H9 (cell line): ENCODE data around the gene WNT3A. TPM values are rescaled to one million over a fixed set of nuclear protein-coding genes. Genes with fewer than 3 reads are reported as not detected.

ENCODE experiments used
- DNase-seq: peaks from one replicate; pipeline ENCODE4 v3.0.0-alpha.2; 2017
- H2AFZ ChIP-seq: one replicate; pipeline ENCODE4 v1.6.1; 2013; ENCODE audit warnings: mild to moderate bottlenecking, low read length, control low read depth, moderate library complexity
- H2AK5ac ChIP-seq: 2 replicates; pipeline ENCODE4 v1.6.1; 2013; ENCODE audit warnings: low read length, control low read depth, mixed read lengths; ENCODE audit not compliant: insufficient read length
- H2BK120ac ChIP-seq: one replicate; pipeline ENCODE4 v1.6.1; 2013; ENCODE audit warnings: low read depth, mild to moderate bottlenecking, low read length, control low read depth, inconsistent platforms; ENCODE audit not compliant: poor library complexity, severe bottlenecking
- H2BK12ac ChIP-seq: 2 replicates; pipeline ENCODE4 v1.6.1; 2013; ENCODE audit warnings: low read length, control low read depth, mixed read lengths, low read depth; ENCODE audit not compliant: insufficient read length
- H2BK15ac ChIP-seq: 2 replicates; pipeline ENCODE4 v1.6.1; 2013; ENCODE audit warnings: low read depth, low read length, control low read depth
- H2BK20ac ChIP-seq: one replicate; pipeline ENCODE4 v1.6.1; 2013; ENCODE audit warnings: low read depth, mild to moderate bottlenecking, low read length, control low read depth, inconsistent platforms; ENCODE audit not compliant: poor library complexity, severe bottlenecking
- H2BK5ac ChIP-seq: 2 replicates; pipeline ENCODE4 v1.6.1; 2013; ENCODE audit warnings: low read length, control low read depth, mixed read lengths; ENCODE audit not compliant: insufficient read length
- H3K14ac ChIP-seq: 2 replicates; pipeline ENCODE4 v1.6.1; 2013; ENCODE audit warnings: low read length, control low read depth; ENCODE audit not compliant: insufficient read depth
- H3K18ac ChIP-seq: 2 replicates; pipeline ENCODE4 v1.6.1; 2013; ENCODE audit warnings: low read depth, mild to moderate bottlenecking, mixed read lengths, low read length, control low read depth; ENCODE audit not compliant: insufficient read length
- H3K23ac ChIP-seq: 2 replicates; pipeline ENCODE4 v1.6.1; 2013; ENCODE audit warnings: low read length, control low read depth, mixed read lengths, low read depth; ENCODE audit not compliant: insufficient read length
- H3K23me2 ChIP-seq: 2 replicates; pipeline ENCODE4 v1.6.1; 2013; ENCODE audit warnings: low read depth, mild to moderate bottlenecking, mixed read lengths, low read length, control low read depth; ENCODE audit not compliant: insufficient read length, poor library complexity, severe bottlenecking
- H3K27ac ChIP-seq: 2 replicates; pipeline ENCODE4 v1.5.1; 2013; ENCODE audit warnings: low read length, control low read depth, mixed read lengths, low read depth; ENCODE audit not compliant: insufficient read length
- H3K27me3 ChIP-seq: 2 replicates; pipeline ENCODE4 v1.6.1; 2013; ENCODE audit warnings: low read length, control low read depth, inconsistent platforms; ENCODE audit not compliant: insufficient read depth
- H3K4ac ChIP-seq: 2 replicates; pipeline ENCODE4 v1.6.1; 2013; ENCODE audit warnings: low read depth, mild to moderate bottlenecking, control low read depth, inconsistent platforms, low read length, moderate library complexity
- H3K4me1 ChIP-seq: 2 replicates; pipeline ENCODE4 v1.6.1; 2013; ENCODE audit warnings: low read length, control low read depth, inconsistent platforms; ENCODE audit not compliant: insufficient read depth
- H3K4me2 ChIP-seq: 2 replicates; pipeline ENCODE4 v1.6.1; 2013; ENCODE audit warnings: low read length, control low read depth, mixed read lengths; ENCODE audit not compliant: insufficient read length, insufficient read depth
- H3K56ac ChIP-seq: 2 replicates; pipeline ENCODE4 v1.6.1; 2013; ENCODE audit warnings: low read depth, mild to moderate bottlenecking, mixed read lengths, low read length, control low read depth; ENCODE audit not compliant: insufficient read length
- H3K79me1 ChIP-seq: 2 replicates; pipeline ENCODE4 v1.6.1; 2013; ENCODE audit warnings: low read depth, mild to moderate bottlenecking, moderate library complexity, low read length, control low read depth, inconsistent platforms; ENCODE audit not compliant: insufficient read depth, poor library complexity, severe bottlenecking
- H3K79me2 ChIP-seq: 2 replicates; pipeline ENCODE4 v1.6.1; 2013; ENCODE audit warnings: low read length, control low read depth, inconsistent platforms; ENCODE audit not compliant: insufficient read depth
- H3K9ac ChIP-seq: 2 replicates; pipeline ENCODE4 v1.6.1; 2013; ENCODE audit warnings: low read length, control low read depth, mixed read lengths; ENCODE audit not compliant: insufficient read length; ENCODE audit errors: extremely low read depth
- H3K9me3 ChIP-seq: one replicate; pipeline ENCODE4 v1.6.1; 2013; ENCODE audit warnings: low read depth, low read length, inconsistent platforms; ENCODE audit not compliant: control insufficient read depth
- H3T11ph ChIP-seq: one replicate; pipeline ENCODE4 v1.6.1; 2013; ENCODE audit warnings: mild to moderate bottlenecking, low read length, control low read depth, inconsistent platforms
- H4K20me1 ChIP-seq: one replicate; pipeline ENCODE4 v1.6.1; 2013; ENCODE audit not compliant: control insufficient read depth, insufficient read length, insufficient read depth
- H4K5ac ChIP-seq: 2 replicates; pipeline ENCODE4 v1.6.1; 2013; ENCODE audit warnings: low read depth, mild to moderate bottlenecking, mixed read lengths, low read length, control low read depth; ENCODE audit not compliant: insufficient read length
- H4K8ac ChIP-seq: replicated peaks from 2 replicates; pipeline ENCODE4 v1.6.1; 2013; ENCODE audit warnings: low read length, control low read depth, mixed read lengths, low read depth; ENCODE audit not compliant: insufficient read length
- H4K91ac ChIP-seq: 2 replicates; pipeline ENCODE4 v1.6.1; 2013; ENCODE audit warnings: low read depth, mild to moderate bottlenecking, moderate library complexity, mixed read lengths, low read length, control low read depth; ENCODE audit not compliant: insufficient read length
- H3K27ac Mint-ChIP-seq, 3 experiments: 2 replicates in 2 of 3; 3 replicates in 1 of 3; pipeline ENCODE4 v1.8.0; 2020 to 2021; ENCODE audit warnings: mixed read lengths in 3 of 3, mild to moderate bottlenecking in 1 of 3, moderate library complexity in 1 of 3
- H3K27me3 Mint-ChIP-seq: 2 replicates; pipeline ENCODE4 v1.8.0; 2021; ENCODE audit warnings: low read depth, mild to moderate bottlenecking, moderate library complexity, mixed read lengths
- H3K36me3 Mint-ChIP-seq, 3 experiments: 2 replicates in 2 of 3; 3 replicates in 1 of 3; pipeline ENCODE4 v1.8.0; 2020 to 2021; ENCODE audit warnings: low read depth in 3 of 3, mixed read lengths in 3 of 3; ENCODE audit not compliant: insufficient read depth in 1 of 3
- H3K4me1 Mint-ChIP-seq, 2 experiments: 2 replicates each; pipeline ENCODE4 v1.8.0; 2020; ENCODE audit warnings: mixed read lengths in 2 of 2
- H3K4me3 Mint-ChIP-seq, 2 experiments: 2 replicates in 1 of 2; 3 replicates in 1 of 2; pipeline ENCODE4 v1.8.0; 2020 to 2021; ENCODE audit warnings: mild to moderate bottlenecking in 2 of 2, mixed read lengths in 2 of 2, moderate library complexity in 1 of 2
- H3K9me3 Mint-ChIP-seq, 2 experiments: 2 replicates in 1 of 2; 3 replicates in 1 of 2; pipeline ENCODE4 v1.8.0; 2020; ENCODE audit warnings: mild to moderate bottlenecking in 2 of 2, mixed read lengths in 2 of 2, moderate library complexity in 1 of 2
- WGBS: extraction: QIAGEN DNeasy Blood & Tissue Kit; methylation state at CpG from one replicate; pipeline ENCODE4 v1.1.7; 2013; ENCODE audit warnings: missing lambda C conversion rate, low lambda C conversion rate, mixed read lengths; ENCODE audit not compliant: insufficient read length; ENCODE audit errors: extremely low coverage; 5-methylcytosine and 5-hydroxymethylcytosine counted together
- total RNA-seq: library from RNA; stranded (reverse); gene quantifications from 2 replicates; pipeline ENCODE4 v1.2.1, GENCODE V29; 2021
- TF ChIP-seq, protein P1 (sequence below): fragments of 200-600 bp; sonication (generic); conservative IDR thresholded peaks from 3 replicates; pipeline ENCODE4 v1.8.0; 2021; ENCODE audit warnings: antibody characterized with exemption, mild to moderate bottlenecking

Gene WNT3A
- total RNA-seq, 1 experiment from 2014 or later, result 0.17 TPM

DNA sequence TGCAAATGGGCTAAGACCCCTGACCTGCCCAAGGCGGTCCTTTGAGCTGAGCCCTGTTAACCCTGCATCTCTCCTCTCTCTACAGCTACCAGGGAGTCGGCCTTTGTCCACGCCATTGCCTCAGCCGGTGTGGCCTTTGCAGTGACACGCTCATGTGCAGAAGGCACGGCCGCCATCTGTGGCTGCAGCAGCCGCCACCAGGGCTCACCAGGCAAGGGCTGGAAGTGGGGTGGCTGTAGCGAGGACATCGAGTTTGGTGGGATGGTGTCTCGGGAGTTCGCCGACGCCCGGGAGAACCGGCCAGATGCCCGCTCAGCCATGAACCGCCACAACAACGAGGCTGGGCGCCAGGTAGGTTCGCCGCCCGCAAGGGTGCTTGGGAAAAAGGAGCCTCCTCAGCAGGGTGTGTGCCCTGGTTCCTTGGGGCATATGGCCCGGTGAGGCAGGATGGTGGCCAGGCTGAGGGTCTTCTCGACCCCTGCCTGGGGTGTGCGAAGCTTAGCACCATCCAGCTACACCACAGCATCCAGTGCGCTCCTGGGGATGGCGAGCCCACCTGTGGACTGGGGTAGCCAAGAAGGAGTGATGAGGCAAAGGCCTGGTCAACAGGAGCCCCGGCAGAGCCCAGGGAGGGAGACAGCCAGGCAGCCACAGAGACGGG is 43.9 kb downstream of the WNT3A start:
- Histone ChIP-seq H3K27me3 (peaks cover 14% of the 10 kb centered on the region; the same call in 1 of the 2 replicates), H2BK5ac (no peak overlapping the region), H3K9me3 (no peaks in the 10 kb centered on the region), H2AFZ (no peak overlapping the region), H2BK15ac (no peak overlapping the region), H4K8ac (no peak overlapping the region), H3K27ac (no peak overlapping the region), H4K20me1 (no peaks in the 10 kb centered on the region), H3K14ac (peak overlapping the region; percentile 31; the same call in 1 of the 2 replicates), H2BK120ac (no peak overlapping the region), H3K4me1 (no peaks in the 10 kb centered on the region; the same call in 1 of the 2 replicates), H3K4me2 (no peak overlapping the region), H2BK12ac (no peak overlapping the region), H3K23me2 (peaks cover 3% of the 10 kb centered on the region), H3K56ac (no peak overlapping the region), H3K9ac (no peak overlapping the region), H3T11ph (no peak overlapping the region), H3K4ac (no peak overlapping the region), H3K79me2 (no peaks in the 10 kb centered on the region), H4K91ac (no peak overlapping the region), H2AK5ac (no peak overlapping the region), H2BK20ac (no peak overlapping the region), H3K79me1 (no peaks in the 10 kb centered on the region), H3K23ac (no peak overlapping the region), H3K18ac (no peak overlapping the region), H4K5ac (no peak overlapping the region)
- no peaks in the 10 kb centered on the region; a peak in 1 of 7 replicates for H3K36me3 Mint-ChIP-seq
- H3K27me3 Mint-ChIP-seq, result peaks cover 95% of the 10 kb centered on the region
- DNase-seq, result no peak
- H3K4me3 Mint-ChIP-seq, result no peak overlapping the region; a peak in 1 of 5 replicates
- no CpG with 5 or more reads among the region's 30 CpGs for WGBS
- peaks cover 0 to 4% of the 10 kb centered on the region in 2 experiments; a peak in 1 of 4 replicates for H3K4me1 Mint-ChIP-seq
- no peak overlapping the region for H3K27ac Mint-ChIP-seq
- peaks cover 0 to 6% of the 10 kb centered on the region in 2 experiments; a peak in 2 of 5 replicates for H3K9me3 Mint-ChIP-seq
- TF ChIP-seq, protein P1, sequence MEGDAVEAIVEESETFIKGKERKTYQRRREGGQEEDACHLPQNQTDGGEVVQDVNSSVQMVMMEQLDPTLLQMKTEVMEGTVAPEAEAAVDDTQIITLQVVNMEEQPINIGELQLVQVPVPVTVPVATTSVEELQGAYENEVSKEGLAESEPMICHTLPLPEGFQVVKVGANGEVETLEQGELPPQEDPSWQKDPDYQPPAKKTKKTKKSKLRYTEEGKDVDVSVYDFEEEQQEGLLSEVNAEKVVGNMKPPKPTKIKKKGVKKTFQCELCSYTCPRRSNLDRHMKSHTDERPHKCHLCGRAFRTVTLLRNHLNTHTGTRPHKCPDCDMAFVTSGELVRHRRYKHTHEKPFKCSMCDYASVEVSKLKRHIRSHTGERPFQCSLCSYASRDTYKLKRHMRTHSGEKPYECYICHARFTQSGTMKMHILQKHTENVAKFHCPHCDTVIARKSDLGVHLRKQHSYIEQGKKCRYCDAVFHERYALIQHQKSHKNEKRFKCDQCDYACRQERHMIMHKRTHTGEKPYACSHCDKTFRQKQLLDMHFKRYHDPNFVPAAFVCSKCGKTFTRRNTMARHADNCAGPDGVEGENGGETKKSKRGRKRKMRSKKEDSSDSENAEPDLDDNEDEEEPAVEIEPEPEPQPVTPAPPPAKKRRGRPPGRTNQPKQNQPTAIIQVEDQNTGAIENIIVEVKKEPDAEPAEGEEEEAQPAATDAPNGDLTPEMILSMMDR, result no peak
